Endodermal cell (in vitro differentiated cells): Measurements from ENCODE around the gene ODF2L. TPM values are rescaled to one million over a fixed set of nuclear protein-coding genes. Genes with fewer than 3 reads are reported as not detected.

ENCODE experiments used
- DNase-seq: peaks from one replicate; pipeline ENCODE4 v3.0.0-alpha.2; 2017
- H3K27ac ChIP-seq: 2 replicates; pipeline ENCODE4 v1.5.1; 2013; ENCODE audit warnings: mild to moderate bottlenecking, low read depth, low read length, moderate library complexity
- H3K27me3 ChIP-seq: 2 replicates; pipeline ENCODE4 v1.6.1; 2013; ENCODE audit warnings: mild to moderate bottlenecking, low read length, moderate library complexity; ENCODE audit not compliant: insufficient read depth, control insufficient read depth, poor library complexity, severe bottlenecking
- H3K36me3 ChIP-seq: 2 replicates; pipeline ENCODE4 v1.7.0; 2013; ENCODE audit warnings: mild to moderate bottlenecking, low read length, moderate library complexity; ENCODE audit not compliant: control insufficient read depth, insufficient read depth
- H3K4me1 ChIP-seq: one replicate; pipeline ENCODE4 v1.7.0; 2013; ENCODE audit warnings: low read length; ENCODE audit not compliant: control insufficient read depth, insufficient read depth
- H3K4me3 ChIP-seq: 2 replicates; pipeline ENCODE4 v1.5.1; 2013; ENCODE audit warnings: mild to moderate bottlenecking, low read length, moderate library complexity
- H3K9ac ChIP-seq: 2 replicates; pipeline ENCODE4 v1.6.1; 2013; ENCODE audit warnings: mild to moderate bottlenecking, low read length, moderate library complexity; ENCODE audit not compliant: poor library complexity, severe bottlenecking; ENCODE audit errors: extremely low read depth
- H3K9me3 ChIP-seq: 2 replicates; pipeline ENCODE4 v1.6.1; 2013; ENCODE audit warnings: mild to moderate bottlenecking, low read length, moderate library complexity; ENCODE audit not compliant: control insufficient read depth
- H3K27ac Mint-ChIP-seq: 2 replicates; pipeline ENCODE4 v1.8.0; 2020; ENCODE audit warnings: mixed read lengths
- H3K27me3 Mint-ChIP-seq: 2 replicates; pipeline ENCODE4 v1.8.0; 2021; ENCODE audit warnings: mild to moderate bottlenecking, mixed read lengths; ENCODE audit not compliant: insufficient read depth
- H3K36me3 Mint-ChIP-seq: 2 replicates; pipeline ENCODE4 v1.8.0; 2020; ENCODE audit warnings: low read depth, mixed read lengths
- H3K4me1 Mint-ChIP-seq: 2 replicates; pipeline ENCODE4 v1.8.0; 2020; ENCODE audit warnings: mixed read lengths
- H3K4me3 Mint-ChIP-seq: 2 replicates; pipeline ENCODE4 v1.8.0; 2020; ENCODE audit warnings: mild to moderate bottlenecking, moderate library complexity, mixed read lengths
- H3K9me3 Mint-ChIP-seq: 2 replicates; pipeline ENCODE4 v1.8.0; 2020; ENCODE audit warnings: mild to moderate bottlenecking, mixed read lengths
- WGBS, 2 experiments: methylation state at CpG; one replicate each; pipeline versions ENCODE4 v1.1.5 to v1.1.7; 2013; ENCODE audit warnings: missing lambda C conversion rate in 2 of 2, mixed read lengths in 1 of 2; ENCODE audit not compliant: insufficient coverage in 1 of 2, insufficient read length in 1 of 2; 5-methylcytosine and 5-hydroxymethylcytosine counted together
- total RNA-seq, 2 donors: library from RNA; stranded (reverse); fragmentation: NEBNext Ultra II Directional in 1 of 2; extraction: Animal tissue kit (Norgen Biotek cat#: 25700) in 1 of 2; gene quantifications; 2 replicates in 1 of 2; 3 replicates in 1 of 2; pipeline ENCODE4 v1.2.1, GENCODE V29; 2021
- TF ChIP-seq, protein P1 (sequence below): fragments of 200-600 bp; sonication (generic); conservative IDR thresholded peaks from 2 replicates; pipeline ENCODE4 v1.5.0; 2021; ENCODE audit warnings: antibody characterized with exemption, mild to moderate bottlenecking

The ODF2L gene
- total RNA-seq, 2 donors from 2014 or later, result 77.6 to 84.1 TPM

DNA sequence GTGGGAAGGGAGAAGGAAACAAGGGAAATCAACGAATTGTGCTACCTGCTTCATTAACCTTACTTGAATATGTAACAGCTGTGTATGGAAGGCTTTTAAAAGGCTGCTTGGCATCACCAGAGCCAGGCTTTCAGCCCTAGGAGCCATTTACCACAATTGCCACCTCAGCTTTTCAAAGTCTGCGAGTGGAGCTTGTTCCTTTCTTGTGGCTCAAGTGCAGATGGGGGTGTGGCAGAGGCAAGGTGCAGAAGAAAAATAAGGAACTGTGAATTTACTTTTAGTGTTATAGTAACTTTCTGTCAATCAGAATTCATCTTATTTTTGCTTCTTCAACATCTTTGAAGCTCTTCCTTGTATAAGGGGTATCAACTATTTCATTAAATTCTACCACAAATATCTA, 45.5 kb upstream of the ODF2L start:
- 93% methylated on average over 2 of the region's 2 CpGs; no CpG with 5 or more reads in 1 of the 2 experiments for WGBS, 2 experiments
- Mint-ChIP-seq H3K36me3 (no peaks in the 10 kb centered on the region), H3K4me1 (no peaks in the 10 kb centered on the region), H3K9me3 (no peaks in the 10 kb centered on the region), H3K27ac (no peak overlapping the region), H3K4me3 (no peak overlapping the region), H3K27me3 (peaks cover 14% of the 10 kb centered on the region)
- Histone ChIP-seq H3K27me3 (peaks cover 24% of the 10 kb centered on the region), H3K27ac (no peak overlapping the region), H3K9ac (no peak overlapping the region), H3K4me3 (no peak overlapping the region), H3K4me1 (no peaks in the 10 kb centered on the region), H3K9me3 (no peaks in the 10 kb centered on the region), H3K36me3 (no peaks in the 10 kb centered on the region)
- DNase-seq, result no peak
- TF ChIP-seq, protein P1, sequence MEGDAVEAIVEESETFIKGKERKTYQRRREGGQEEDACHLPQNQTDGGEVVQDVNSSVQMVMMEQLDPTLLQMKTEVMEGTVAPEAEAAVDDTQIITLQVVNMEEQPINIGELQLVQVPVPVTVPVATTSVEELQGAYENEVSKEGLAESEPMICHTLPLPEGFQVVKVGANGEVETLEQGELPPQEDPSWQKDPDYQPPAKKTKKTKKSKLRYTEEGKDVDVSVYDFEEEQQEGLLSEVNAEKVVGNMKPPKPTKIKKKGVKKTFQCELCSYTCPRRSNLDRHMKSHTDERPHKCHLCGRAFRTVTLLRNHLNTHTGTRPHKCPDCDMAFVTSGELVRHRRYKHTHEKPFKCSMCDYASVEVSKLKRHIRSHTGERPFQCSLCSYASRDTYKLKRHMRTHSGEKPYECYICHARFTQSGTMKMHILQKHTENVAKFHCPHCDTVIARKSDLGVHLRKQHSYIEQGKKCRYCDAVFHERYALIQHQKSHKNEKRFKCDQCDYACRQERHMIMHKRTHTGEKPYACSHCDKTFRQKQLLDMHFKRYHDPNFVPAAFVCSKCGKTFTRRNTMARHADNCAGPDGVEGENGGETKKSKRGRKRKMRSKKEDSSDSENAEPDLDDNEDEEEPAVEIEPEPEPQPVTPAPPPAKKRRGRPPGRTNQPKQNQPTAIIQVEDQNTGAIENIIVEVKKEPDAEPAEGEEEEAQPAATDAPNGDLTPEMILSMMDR, result no peak

DNA sequence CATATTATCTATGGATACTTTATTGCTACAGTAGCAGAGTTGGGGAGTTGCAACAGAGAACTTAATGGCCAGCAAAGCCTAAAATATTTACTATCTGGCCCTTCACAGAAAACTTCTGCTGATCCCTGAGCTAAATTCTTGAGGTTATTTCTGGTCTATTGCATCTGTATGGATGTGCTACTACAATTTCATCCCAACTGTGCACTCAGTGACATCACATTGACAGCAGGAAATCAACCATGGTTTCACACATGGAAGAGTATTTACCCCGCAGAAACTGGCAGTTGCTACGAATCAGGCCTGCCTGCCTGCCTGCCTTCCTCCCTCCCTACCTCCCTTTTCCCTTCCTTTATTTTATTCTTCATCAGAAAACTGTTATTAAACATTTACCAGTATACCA, 39.9 kb upstream of the ODF2L start:
- Mint-ChIP-seq H3K4me3 (no peak overlapping the region), H3K27me3 (peaks cover 30% of the 10 kb centered on the region), H3K36me3 (no peaks in the 10 kb centered on the region), H3K4me1 (no peaks in the 10 kb centered on the region), H3K9me3 (no peaks in the 10 kb centered on the region), H3K27ac (no peak overlapping the region)
- no peak overlapping the region for H3K9ac ChIP-seq
- WGBS, 2 experiments, result 96 to 100% methylated on average over 1 to 2 of the region's 2 CpGs
- H3K9me3 ChIP-seq, result no peaks in the 10 kb centered on the region
- H3K27ac ChIP-seq, result no peak overlapping the region
- H3K36me3 ChIP-seq, result no peaks in the 10 kb centered on the region
- no peaks in the 10 kb centered on the region for H3K4me1 ChIP-seq
- TF ChIP-seq, protein P1, result no peak
- no peak overlapping the region for H3K4me3 ChIP-seq
- peaks cover 57% of the 10 kb centered on the region for H3K27me3 ChIP-seq
- no peak for DNase-seq

DNA sequence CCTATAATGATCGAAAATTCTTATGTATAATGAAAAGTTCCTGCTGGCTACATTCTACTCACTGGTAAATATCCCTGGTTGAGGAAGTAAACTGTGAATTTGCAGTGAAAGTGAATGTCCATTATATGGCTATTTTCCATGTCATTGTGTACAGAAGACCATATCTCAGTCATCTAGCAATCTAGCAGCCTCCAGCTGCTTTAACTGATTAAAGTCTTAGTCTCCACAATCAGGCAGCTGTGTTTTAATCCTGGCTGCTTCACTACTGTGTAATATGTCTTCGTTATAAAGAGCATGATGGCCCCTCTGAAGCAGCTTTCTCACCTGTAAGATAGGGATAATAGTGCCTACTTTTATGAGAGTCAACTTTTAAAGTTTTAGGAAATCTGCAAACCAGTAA, 39.2 kb upstream of the ODF2L start:
- Histone ChIP-seq H3K27me3 (peaks cover 57% of the 10 kb centered on the region), H3K9ac (no peak overlapping the region), H3K4me3 (no peak overlapping the region), H3K36me3 (no peaks in the 10 kb centered on the region), H3K4me1 (no peaks in the 10 kb centered on the region), H3K9me3 (no peaks in the 10 kb centered on the region), H3K27ac (no peak overlapping the region)
- WGBS, 2 experiments, result 58% methylated on average over 2 of the region's 2 CpGs; no CpG with 5 or more reads in 1 of the 2 experiments
- Mint-ChIP-seq H3K27me3 (peaks cover 30% of the 10 kb centered on the region), H3K9me3 (no peaks in the 10 kb centered on the region), H3K4me1 (no peaks in the 10 kb centered on the region), H3K4me3 (no peak overlapping the region), H3K27ac (no peak overlapping the region), H3K36me3 (no peaks in the 10 kb centered on the region)
- TF ChIP-seq, protein P1, result no peak
- DNase-seq, result no peak
